ENCODE measurements around the gene IL12B. TPM values are rescaled to one million over a fixed set of nuclear protein-coding genes. Genes with fewer than 3 reads are reported as not detected.
A peak's percentile ranks its signal among the peaks of the same experiment; 100 is the strongest.
"Not testable (repeated sequence)": the region's sequence is repeated elsewhere in the genome, so short reads cannot be mapped to it uniquely, and the experiment has no call there.

Gene IL12B
- total and polyA plus RNA-seq, 4 donors = 0.08 to 0.11 TPM; not detected in 2

- Histone ChIP-seq H3K4me3 (no peak overlapping the region), H3K27ac (ENCODE audit: low read depth in 1 of 2, low read length in 1 of 2) (no peak overlapping the region), H3K36me3 (ENCODE audit: control insufficient read depth in 4 of 4, insufficient read depth in 4 of 4, low read length in 4 of 4) (peaks cover 0 to 9% (median 0%) of the 10 kb centered on the region in 4 donors), H3K9ac (ENCODE audit: insufficient read depth in 1 of 2, low read length in 2 of 2) (no peak overlapping the region), H3K9me3 (ENCODE audit: control insufficient read depth in 4 of 4, insufficient read depth in 3 of 4, low read length in 3 of 4) (no peaks in the 10 kb centered on the region), H3K4me1 (ENCODE audit: control insufficient read depth in 5 of 5, insufficient read depth in 5 of 5, low read length in 5 of 5) (no peaks in the 10 kb centered on the region), H3K27me3 (ENCODE audit: control insufficient read depth in 3 of 3, insufficient read depth in 3 of 3, low read length in 2 of 3) (no peaks in the 10 kb centered on the region)
- DNase-seq (peak in 2 of 3 donors; percentile 49 to 67), ATAC-seq (ENCODE audit: insufficient read depth, low FRiP score) (peak; percentile 41)
- TF ChIP-seq, protein P1, sequence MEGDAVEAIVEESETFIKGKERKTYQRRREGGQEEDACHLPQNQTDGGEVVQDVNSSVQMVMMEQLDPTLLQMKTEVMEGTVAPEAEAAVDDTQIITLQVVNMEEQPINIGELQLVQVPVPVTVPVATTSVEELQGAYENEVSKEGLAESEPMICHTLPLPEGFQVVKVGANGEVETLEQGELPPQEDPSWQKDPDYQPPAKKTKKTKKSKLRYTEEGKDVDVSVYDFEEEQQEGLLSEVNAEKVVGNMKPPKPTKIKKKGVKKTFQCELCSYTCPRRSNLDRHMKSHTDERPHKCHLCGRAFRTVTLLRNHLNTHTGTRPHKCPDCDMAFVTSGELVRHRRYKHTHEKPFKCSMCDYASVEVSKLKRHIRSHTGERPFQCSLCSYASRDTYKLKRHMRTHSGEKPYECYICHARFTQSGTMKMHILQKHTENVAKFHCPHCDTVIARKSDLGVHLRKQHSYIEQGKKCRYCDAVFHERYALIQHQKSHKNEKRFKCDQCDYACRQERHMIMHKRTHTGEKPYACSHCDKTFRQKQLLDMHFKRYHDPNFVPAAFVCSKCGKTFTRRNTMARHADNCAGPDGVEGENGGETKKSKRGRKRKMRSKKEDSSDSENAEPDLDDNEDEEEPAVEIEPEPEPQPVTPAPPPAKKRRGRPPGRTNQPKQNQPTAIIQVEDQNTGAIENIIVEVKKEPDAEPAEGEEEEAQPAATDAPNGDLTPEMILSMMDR (IDR thresholded peaks at IDR 0.05; ENCODE audit: control extremely low read depth, extremely low read depth) = peak; percentile 18
- WGBS, 2 donors = 48 to 54% methylated on average over 8 of the region's 8 CpGs
These were observed 43.8 kb downstream of the IL12B start for GRCh38 chr5:159286420-159287035.

GRCh38 chr5:159274676-159275075 is 55.6 kb downstream of the IL12B start:
- Histone ChIP-seq H3K36me3 (ENCODE audit: control insufficient read depth in 4 of 4, insufficient read depth in 4 of 4, low read length in 4 of 4) (peaks cover 5 to 19% (median 10%) of the 10 kb centered on the region in 4 donors), H3K27me3 (ENCODE audit: control insufficient read depth in 3 of 3, insufficient read depth in 3 of 3, low read length in 2 of 3) (no peaks in the 10 kb centered on the region), H3K27ac (ENCODE audit: low read depth in 1 of 2, low read length in 1 of 2) (no peak overlapping the region), H3K9ac (ENCODE audit: insufficient read depth in 1 of 2, low read length in 2 of 2) (no peak overlapping the region), H3K4me3 (no peak overlapping the region), H3K4me1 (ENCODE audit: control insufficient read depth in 5 of 5, insufficient read depth in 5 of 5, low read length in 5 of 5) (no peaks in the 10 kb centered on the region), H3K9me3 (ENCODE audit: control insufficient read depth in 4 of 4, insufficient read depth in 3 of 4, low read length in 3 of 4) (no peaks in the 10 kb centered on the region)
- ATAC-seq (ENCODE audit: insufficient read depth, low FRiP score) (no peak), DNase-seq (no peak)
- TF ChIP-seq, protein P1 (IDR thresholded peaks at IDR 0.05; ENCODE audit: control extremely low read depth, extremely low read depth) = no peak

GRCh38 chr5:159273923-159274322 is 56.4 kb downstream of the IL12B start:
- H3K27ac ChIP-seq (ENCODE audit: low read depth in 1 of 2, low read length in 1 of 2) = no peak overlapping the region
- ATAC-seq (ENCODE audit: insufficient read depth, low FRiP score) (no peak), DNase-seq (no peak)
- TF ChIP-seq, protein P1 (IDR thresholded peaks at IDR 0.05; ENCODE audit: control extremely low read depth, extremely low read depth) = no peak
- H3K9ac ChIP-seq (ENCODE audit: insufficient read depth in 1 of 2, low read length in 2 of 2) = peak overlapping the region in 1 of 2 donors; percentile 30
- no peaks in the 10 kb centered on the region for H3K27me3 ChIP-seq (ENCODE audit: control insufficient read depth in 3 of 3, insufficient read depth in 3 of 3, low read length in 2 of 3)
- H3K4me3 ChIP-seq = no peak overlapping the region
- H3K4me1 ChIP-seq (ENCODE audit: control insufficient read depth in 5 of 5, insufficient read depth in 5 of 5, low read length in 5 of 5) = no peaks in the 10 kb centered on the region
- no peaks in the 10 kb centered on the region for H3K9me3 ChIP-seq (ENCODE audit: control insufficient read depth in 4 of 4, insufficient read depth in 3 of 4, low read length in 3 of 4)
- peaks cover 7 to 14% (median 10%) of the 10 kb centered on the region in 4 donors for H3K36me3 ChIP-seq (ENCODE audit: control insufficient read depth in 4 of 4, insufficient read depth in 4 of 4, low read length in 4 of 4)

- no peak for DNase-seq
- Histone ChIP-seq H3K9me3 (ENCODE audit: control insufficient read depth in 4 of 4, insufficient read depth in 3 of 4, low read length in 3 of 4) (no peaks in the 10 kb centered on the region), H3K36me3 (ENCODE audit: control insufficient read depth in 4 of 4, insufficient read depth in 4 of 4, low read length in 4 of 4) (peaks cover 3 to 12% (median 5%) of the 10 kb centered on the region in 4 donors), H3K27me3 (ENCODE audit: control insufficient read depth in 3 of 3, insufficient read depth in 3 of 3, low read length in 2 of 3) (no peaks in the 10 kb centered on the region), H3K27ac (ENCODE audit: low read depth in 1 of 2, low read length in 1 of 2) (no peak overlapping the region), H3K4me1 (ENCODE audit: control insufficient read depth in 5 of 5, insufficient read depth in 5 of 5, low read length in 5 of 5) (peaks cover 0 to under 1% (median 0%) of the 10 kb centered on the region in 5 donors), H3K4me3 (no peak overlapping the region), H3K9ac (ENCODE audit: insufficient read depth in 1 of 2, low read length in 2 of 2) (no peak overlapping the region)
- ATAC-seq (ENCODE audit: insufficient read depth, low FRiP score) = no peak
- 71 to 84% methylated on average over 2 of the region's 2 CpGs for WGBS, 2 donors
- TF ChIP-seq, protein P1 (IDR thresholded peaks at IDR 0.05; ENCODE audit: control extremely low read depth, extremely low read depth) = no peak
These were observed 60.6 kb downstream of the IL12B start for GRCh38 chr5:159269723-159270122.

DNA sequence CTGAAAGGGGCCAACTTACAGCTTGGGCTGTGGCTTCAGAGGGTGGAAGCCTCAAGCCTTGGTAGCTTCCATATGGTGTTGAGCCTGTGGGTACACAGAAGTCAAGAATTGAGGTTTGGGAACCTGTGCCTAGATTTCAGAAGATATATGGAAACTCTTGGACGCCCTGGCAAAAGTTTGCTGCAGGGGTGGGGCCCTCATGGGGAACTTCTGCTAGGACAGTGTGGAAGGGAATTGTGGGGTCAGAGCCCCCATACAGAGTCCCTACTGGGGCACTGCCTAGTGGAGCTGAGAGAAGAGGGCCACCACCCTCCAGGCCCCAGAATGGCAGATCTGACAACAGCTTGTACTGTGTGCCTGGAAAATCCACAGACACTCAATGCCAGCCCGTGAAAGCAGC is 63.5 kb downstream of the IL12B start:
- not testable (repeated sequence) for ATAC-seq (ENCODE audit: insufficient read depth, low FRiP score); H3K4me3 ChIP-seq; H3K27me3 ChIP-seq (ENCODE audit: control insufficient read depth in 3 of 3, insufficient read depth in 3 of 3, low read length in 2 of 3); DNase-seq; H3K9me3 ChIP-seq (ENCODE audit: control insufficient read depth in 4 of 4, insufficient read depth in 3 of 4, low read length in 3 of 4); H3K27ac ChIP-seq (ENCODE audit: low read depth in 1 of 2, low read length in 1 of 2); H3K9ac ChIP-seq (ENCODE audit: insufficient read depth in 1 of 2, low read length in 2 of 2)
- 95 to 97% methylated on average over 2 of the region's 2 CpGs for WGBS, 2 donors
- Histone ChIP-seq H3K36me3 (ENCODE audit: control insufficient read depth in 4 of 4, insufficient read depth in 4 of 4, low read length in 4 of 4) (peaks cover 0 to 12% (median 3%) of the 10 kb centered on the region in 4 donors), H3K4me1 (ENCODE audit: control insufficient read depth in 5 of 5, insufficient read depth in 5 of 5, low read length in 5 of 5) (peaks cover 2 to 15% (median 4%) of the 10 kb centered on the region in 5 donors)

All from lung (tissue), 12 donors.